ENCODE results near the gene CCDC51. TPM values are rescaled to one million over a fixed set of nuclear protein-coding genes. Genes with fewer than 3 reads are reported as not detected.

Gene CCDC51
- total and polyA plus RNA-seq, 2 donors (not counting 3 experiments of a cell fraction or from before 2014, with no cell fraction given) = 11.2 to 11.3 TPM

- Histone ChIP-seq H4K20me1 (replicated peaks; ENCODE audit: control insufficient read depth, extremely low read depth, insufficient read depth, low read length) (no peaks in the 10 kb centered on the region), H3K79me2 (ENCODE audit: control insufficient read depth, insufficient read depth, low read length) (no peaks in the 10 kb centered on the region), H3K9me3 (replicated peaks; ENCODE audit: control insufficient read depth, insufficient read depth, low read length) (no peaks in the 10 kb centered on the region), H3K27ac (ENCODE audit: insufficient read depth, low read depth, low read length) (no peak overlapping the region), H2AFZ (ENCODE audit: low read depth, low read length) (no peak overlapping the region), H3K4me1 (ENCODE audit: control insufficient read depth, extremely low read depth, insufficient read depth, low read length) (no peaks in the 10 kb centered on the region), H3K4me3 (replicated peaks in 1 of 3; ENCODE audit: insufficient read depth in 1 of 3, low read depth in 1 of 3, low read length in 3 of 3) (no peak overlapping the region), H3K9me1 (replicated peaks; ENCODE audit: control insufficient read depth, extremely low read depth, insufficient read depth, low read length) (no peaks in the 10 kb centered on the region), H3K4me2 (ENCODE audit: insufficient read depth, low read length) (no peak overlapping the region), H3K27me3 (ENCODE audit: control insufficient read depth in 2 of 2, insufficient read depth in 2 of 2, low read length in 2 of 2) (no peaks in the 10 kb centered on the region), H3K9ac (replicated peaks; ENCODE audit: extremely low read depth, insufficient read depth, low read length) (no peak overlapping the region), H3K36me3 (ENCODE audit: control insufficient read depth in 2 of 2, extremely low read depth in 1 of 2, insufficient read depth in 2 of 2, low read length in 2 of 2) (peaks cover 0 to 20% of the 10 kb centered on the region in 2 experiments)
- DNase-seq (ENCODE audit: low read depth, low spot score) = no peak
- dilution Hi-C loops (cut with MboI; ENCODE audit: extremely low pct_ligation_motif_present, low sequenced_read_pairs) (no loop called here), intact Hi-C loops (cut with micrococcal nuclease) (no loop called here)
- ChIA-PET CTCF (interaction anchor here (0.8 to 4.0 kb wide), 2 partner anchors 17 to 18 kb away, joined by 3 to 46 read pairs; no protein-coding TSS in a partner anchor), POLR2A (no interaction called here)
- TF ChIP-seq POLR2AphosphoS5 (IDR thresholded peaks at IDR 0.05; ENCODE audit: insufficient read depth, low read depth, low read length) = no peak
- TF ChIP-seq EZH2 (IDR thresholded peaks at IDR 0.05; ENCODE audit: borderline replicate concordance, low read depth, low read length, severe bottlenecking) = no peak
- no peak for TF ChIP-seq CTCF (IDR thresholded peaks at IDR 0.05; ENCODE audit: extremely low read depth in 1 of 2, insufficient read depth in 1 of 2, low read depth in 1 of 2, low read length in 2 of 2)
- no peak for TF ChIP-seq POLR2A (IDR thresholded peaks at IDR 0.05; ENCODE audit: low read depth, low read length)
- no peak for TF ChIP-seq FOS (IDR thresholded peaks at IDR 0.05; ENCODE audit: borderline replicate concordance, insufficient read depth, low read length)
- no peak for TF ChIP-seq GATA2 (IDR thresholded peaks at IDR 0.05; ENCODE audit: insufficient read depth, insufficient read length, low read depth, low read length)
- TF ChIP-seq MAX (IDR thresholded peaks at IDR 0.05; ENCODE audit: insufficient read depth, insufficient read length) = no peak
- TF ChIP-seq MYC (IDR thresholded peaks at IDR 0.05; ENCODE audit: low read depth, low read length) = no peak
- TF ChIP-seq JUN (IDR thresholded peaks at IDR 0.05; ENCODE audit: borderline replicate concordance, insufficient read depth, insufficient read length, low read depth) = no peak
- no peak for FAIRE-seq
- no TSS peak for BruUV-seq (replicated peaks)
These were observed 22.3 kb downstream of the CCDC51 start for GRCh38 chr3:48417529-48418108.
